HFFc6 (cell line): Measurements from ENCODE around the gene DNAH17. TPM values are rescaled to one million over a fixed set of nuclear protein-coding genes. Genes with fewer than 3 reads are reported as not detected.

Experiments
- DNase-seq: peaks from one replicate; pipeline ENCODE4 v3.0.0-alpha.2; 2018
- H3K27ac Mint-ChIP-seq: 2 replicates; pipeline ENCODE4 v1.8.0; 2020; ENCODE audit warnings: mild to moderate bottlenecking, mixed read lengths
- H3K27me3 Mint-ChIP-seq: 2 replicates; pipeline ENCODE4 v1.8.0; 2021; ENCODE audit warnings: mild to moderate bottlenecking, moderate library complexity, mixed read lengths; ENCODE audit not compliant: insufficient read depth
- H3K36me3 Mint-ChIP-seq: 2 replicates; pipeline ENCODE4 v1.8.0; 2021; ENCODE audit warnings: low read depth, mixed read lengths
- H3K4me1 Mint-ChIP-seq: 2 replicates; pipeline ENCODE4 v1.8.0; 2020; ENCODE audit warnings: low read depth, mixed read lengths
- H3K4me3 Mint-ChIP-seq: 2 replicates; pipeline ENCODE4 v1.8.0; 2020; ENCODE audit warnings: mild to moderate bottlenecking, moderate library complexity, mixed read lengths
- H3K9me3 Mint-ChIP-seq: 2 replicates; pipeline ENCODE4 v1.8.0; 2020; ENCODE audit warnings: mild to moderate bottlenecking, mixed read lengths
- CTCF ChIP-seq: fragments of 200-600 bp; sonication (generic); IDR thresholded peaks from 2 replicates; pipeline ENCODE4 v1.5.0; 2021; ENCODE audit warnings: antibody characterized with exemption, mild to moderate bottlenecking
- total RNA-seq, 6 experiments: library from RNA; stranded (reverse); fragmentation: NEBNext Ultra II Directional; extraction: Animal tissue kit (Norgen Biotek cat#: 25700); gene quantifications; 2 replicates in 1 of 6; 3 replicates in 5 of 6; pipeline ENCODE4 v1.2.3, GENCODE V29; 2021

DNAH17 gene
- total RNA-seq, 6 experiments from 2014 or later: not detected

- Mint-ChIP-seq H3K9me3 (no peaks in the 10 kb centered on the region), H3K27me3 (peaks cover 6% of the 10 kb centered on the region), H3K27ac (peak overlapping the region; percentile 97), H3K4me3 (peak overlapping the region; percentile 95), H3K36me3 (peaks cover 38% of the 10 kb centered on the region), H3K4me1 (peaks cover 79% of the 10 kb centered on the region)
- TF ChIP-seq CTCF: no peak
- DNase-seq: no peak
These were observed 195.5 kb downstream of the DNAH17 start for GRCh38 chr17:78381601-78382232.

- peaks cover 35% of the 10 kb centered on the region for H3K36me3 Mint-ChIP-seq
- peak overlapping the region; percentile 95 for H3K4me3 Mint-ChIP-seq
- peaks cover 4% of the 10 kb centered on the region for H3K27me3 Mint-ChIP-seq
- DNase-seq: no peak
- peaks cover 79% of the 10 kb centered on the region for H3K4me1 Mint-ChIP-seq
- no peak for TF ChIP-seq CTCF
- H3K9me3 Mint-ChIP-seq: no peaks in the 10 kb centered on the region
- H3K27ac Mint-ChIP-seq: peak overlapping the region; percentile 97
These were observed 196.8 kb downstream of the DNAH17 start for GRCh38 chr17:78380370-78380769.

GRCh38 chr17:78379131-78379491 is 198.1 kb downstream of the DNAH17 start:
- Mint-ChIP-seq H3K9me3 (no peaks in the 10 kb centered on the region), H3K4me1 (peaks cover 83% of the 10 kb centered on the region), H3K27me3 (peaks cover 4% of the 10 kb centered on the region), H3K36me3 (peaks cover 27% of the 10 kb centered on the region), H3K27ac (peak overlapping the region; percentile 97), H3K4me3 (peak overlapping the region; percentile 95)
- peak; percentile 83 for DNase-seq
- TF ChIP-seq CTCF: no peak

- H3K9me3 Mint-ChIP-seq: no peaks in the 10 kb centered on the region
- H3K27ac Mint-ChIP-seq: peak within 1 kb of the TSS; percentile 97
- peak; percentile 62 for DNase-seq
- H3K36me3 Mint-ChIP-seq: peaks cover 27% of the 10 kb centered on the region
- peaks cover 4% of the 10 kb centered on the region for H3K27me3 Mint-ChIP-seq
- TF ChIP-seq CTCF: peak; percentile 19; the same call in 1 of the 2 replicates
- peaks cover 79% of the 10 kb centered on the region for H3K4me1 Mint-ChIP-seq
- H3K4me3 Mint-ChIP-seq: peak within 1 kb of the TSS; percentile 95
These were observed 198.7 kb downstream of the DNAH17 start, which contains the start of gene PGS1 for GRCh38 chr17:78378225-78379130. TSS of gene PGS1 (plus strand) at chr17:78378649. CDS start at chr17:78378666, 17 bp downstream.

- no peak for TF ChIP-seq CTCF
- H3K27ac Mint-ChIP-seq: peak overlapping the region; percentile 74
- peak overlapping the region; percentile 95 for H3K4me3 Mint-ChIP-seq
- peaks cover 79% of the 10 kb centered on the region for H3K4me1 Mint-ChIP-seq
- no peak for DNase-seq
- peaks cover 27% of the 10 kb centered on the region for H3K36me3 Mint-ChIP-seq
- H3K9me3 Mint-ChIP-seq: no peaks in the 10 kb centered on the region
- peaks cover 4% of the 10 kb centered on the region for H3K27me3 Mint-ChIP-seq
These were observed 199.4 kb downstream of the DNAH17 start for GRCh38 chr17:78377858-78378224.
